Natural killer cell (primary cell): Measurements from ENCODE around the gene AMOTL2. TPM values are rescaled to one million over a fixed set of nuclear protein-coding genes. Genes with fewer than 3 reads are reported as not detected.

Experiments
- ATAC-seq, 3 donors: fragments of 150-1000 bp in 2 of 3; fragments of 200-7000 bp in 1 of 3; cut with Tn5 transposase; 1 replicate in 1 of 3; 2 replicates in 2 of 3; pipeline ENCODE4 v1.10.0; 2021; ENCODE audit warnings: mild to moderate bottlenecking in 2 of 3, moderate library complexity in 2 of 3
- DNase-seq, 2 donors: peaks; one replicate each; pipeline versions ENCODE4 v3.0.0 to v3.0.0-alpha.2; 2013 to 2021; ENCODE audit warnings: mixed read lengths in 1 of 2
- H3K27ac ChIP-seq: one replicate; pipeline ENCODE4 v1.5.1; 2013; ENCODE audit warnings: mild to moderate bottlenecking, low read length
- H3K27me3 ChIP-seq: one replicate; pipeline ENCODE4 v1.6.1; 2013; ENCODE audit warnings: low read length; ENCODE audit not compliant: control insufficient read depth, insufficient read depth
- H3K36me3 ChIP-seq: one replicate; pipeline ENCODE4 v1.6.1; 2013; ENCODE audit warnings: low read length; ENCODE audit not compliant: control insufficient read depth, insufficient read depth
- H3K4me1 ChIP-seq: one replicate; pipeline ENCODE4 v1.6.1; 2013; ENCODE audit warnings: low read length; ENCODE audit not compliant: control insufficient read depth, insufficient read depth
- H3K4me3 ChIP-seq: one replicate; pipeline ENCODE4 v1.5.1; 2013; ENCODE audit warnings: low read length
- H3K9me3 ChIP-seq: one replicate; pipeline ENCODE4 v1.6.1; 2013; ENCODE audit warnings: low read length; ENCODE audit not compliant: control insufficient read depth, insufficient read depth
- H3K27ac Mint-ChIP-seq, 2 donors: one replicate each; pipeline ENCODE4 v1.8.0; 2022; ENCODE audit warnings: mild to moderate bottlenecking in 2 of 2, mixed read lengths in 2 of 2, moderate library complexity in 1 of 2
- H3K27me3 Mint-ChIP-seq, 2 donors: one replicate each; pipeline ENCODE4 v1.8.0; 2022; ENCODE audit warnings: low read depth in 2 of 2, mixed read lengths in 2 of 2
- H3K36me3 Mint-ChIP-seq: one replicate; pipeline ENCODE4 v1.8.0; 2022; ENCODE audit warnings: mixed read lengths
- H3K4me1 Mint-ChIP-seq, 2 donors: one replicate each; pipeline ENCODE4 v1.8.0; 2022; ENCODE audit warnings: mixed read lengths in 2 of 2
- H3K4me3 Mint-ChIP-seq: one replicate; pipeline ENCODE4 v1.8.0; 2022; ENCODE audit warnings: mild to moderate bottlenecking, moderate library complexity, mixed read lengths
- H3K9me3 Mint-ChIP-seq, 2 donors: one replicate each; pipeline ENCODE4 v1.8.0; 2022; ENCODE audit warnings: mixed read lengths in 2 of 2
- WGBS: methylation state at CpG from one replicate; pipeline ENCODE4 v1.1.7; 2013; ENCODE audit warnings: missing lambda C conversion rate; ENCODE audit not compliant: insufficient coverage; 5-methylcytosine and 5-hydroxymethylcytosine counted together
- intact Hi-C: fragments of 100-400 bp; cut with micrococcal nuclease; formaldehyde crosslinking; loops from one replicate; pipeline ENCODE4 v1.14.2; 2022
- total RNA-seq, 4 donors: library from RNA; stranded (reverse); fragments of 120-200 nt in 1 of 4; gene quantifications; one replicate each; pipeline versions ENCODE4 v1.2.3 to v1.2.4, GENCODE V29; 2013 to 2022
- TF ChIP-seq, protein P1 (sequence below): fragments of 200-600 bp; IDR thresholded peaks from one replicate; pipeline ENCODE4 v1.8.0; 2022; ENCODE audit warnings: antibody characterized with exemption

AMOTL2 gene
- not detected for total RNA-seq
- total RNA-seq (2013), result 0.07 TPM

DNA sequence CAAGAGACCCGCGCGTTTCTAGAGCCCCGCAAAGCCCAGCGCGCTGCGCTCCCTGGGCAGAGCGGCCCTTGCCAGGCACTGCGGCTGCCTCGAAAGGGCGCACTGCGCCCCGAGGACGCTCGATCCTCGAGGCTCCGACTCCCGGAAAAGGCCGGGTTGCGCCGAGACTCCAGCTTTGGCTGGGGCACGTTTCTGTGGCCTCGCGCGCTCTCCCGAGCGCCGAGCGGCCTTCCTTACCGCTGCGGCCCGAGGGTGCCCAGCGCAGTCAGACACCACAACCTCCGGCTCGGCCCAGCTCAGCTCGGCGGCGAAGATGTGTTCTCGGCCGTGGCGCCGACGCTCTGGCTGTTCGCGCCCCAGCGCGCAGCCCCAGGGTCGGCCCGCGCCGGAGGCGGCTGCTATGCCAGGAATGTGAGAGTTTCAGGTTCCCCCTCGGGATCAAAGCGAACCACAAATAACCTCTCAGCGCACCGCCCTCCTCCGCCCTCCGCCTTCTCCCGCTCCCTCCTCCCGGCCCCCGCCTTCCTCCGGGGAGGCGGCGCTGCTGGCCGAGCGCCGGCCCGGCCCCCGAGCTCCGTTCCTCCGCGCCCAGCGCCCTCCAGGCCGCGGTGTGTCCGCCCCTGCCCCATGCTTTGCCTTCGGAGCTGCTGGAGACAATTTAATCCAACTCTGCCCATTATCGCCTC lies at the start of gene AMOTL2:
Gene AMOTL2, minus strand, starts transcription at position 343 of the 686 bp plus-strand sequence. CDS start 3,014 bp downstream, outside the sequence.
- Histone ChIP-seq H3K4me1 (peaks cover 17% of the 10 kb centered on the region), H3K4me3 (no peak within 1 kb of the TSS), H3K9me3 (no peaks in the 10 kb centered on the region), H3K27ac (no peak within 1 kb of the TSS), H3K36me3 (no peaks in the 10 kb centered on the region), H3K27me3 (peaks cover 6% of the 10 kb centered on the region)
- DNase-seq, result peak in 1 of 2 donors; percentile 24
- Mint-ChIP-seq H3K9me3 (no peaks in the 10 kb centered on the region), H3K36me3 (no peaks in the 10 kb centered on the region), H3K27ac (no peak within 1 kb of the TSS), H3K27me3 (peaks cover 27 to 42% of the 10 kb centered on the region in 2 donors), H3K4me1 (peaks cover 0 to 12% of the 10 kb centered on the region in 2 donors), H3K4me3 (peak within 1 kb of the TSS; percentile 85)
- intact Hi-C loops, result no loop called here
- TF ChIP-seq, protein P1, sequence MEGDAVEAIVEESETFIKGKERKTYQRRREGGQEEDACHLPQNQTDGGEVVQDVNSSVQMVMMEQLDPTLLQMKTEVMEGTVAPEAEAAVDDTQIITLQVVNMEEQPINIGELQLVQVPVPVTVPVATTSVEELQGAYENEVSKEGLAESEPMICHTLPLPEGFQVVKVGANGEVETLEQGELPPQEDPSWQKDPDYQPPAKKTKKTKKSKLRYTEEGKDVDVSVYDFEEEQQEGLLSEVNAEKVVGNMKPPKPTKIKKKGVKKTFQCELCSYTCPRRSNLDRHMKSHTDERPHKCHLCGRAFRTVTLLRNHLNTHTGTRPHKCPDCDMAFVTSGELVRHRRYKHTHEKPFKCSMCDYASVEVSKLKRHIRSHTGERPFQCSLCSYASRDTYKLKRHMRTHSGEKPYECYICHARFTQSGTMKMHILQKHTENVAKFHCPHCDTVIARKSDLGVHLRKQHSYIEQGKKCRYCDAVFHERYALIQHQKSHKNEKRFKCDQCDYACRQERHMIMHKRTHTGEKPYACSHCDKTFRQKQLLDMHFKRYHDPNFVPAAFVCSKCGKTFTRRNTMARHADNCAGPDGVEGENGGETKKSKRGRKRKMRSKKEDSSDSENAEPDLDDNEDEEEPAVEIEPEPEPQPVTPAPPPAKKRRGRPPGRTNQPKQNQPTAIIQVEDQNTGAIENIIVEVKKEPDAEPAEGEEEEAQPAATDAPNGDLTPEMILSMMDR, result no peak
- ATAC-seq, result peak in 2 of 3 donors; percentile 24 to 53
- under 1% methylated on average over 78 of the region's 78 CpGs for WGBS

DNA sequence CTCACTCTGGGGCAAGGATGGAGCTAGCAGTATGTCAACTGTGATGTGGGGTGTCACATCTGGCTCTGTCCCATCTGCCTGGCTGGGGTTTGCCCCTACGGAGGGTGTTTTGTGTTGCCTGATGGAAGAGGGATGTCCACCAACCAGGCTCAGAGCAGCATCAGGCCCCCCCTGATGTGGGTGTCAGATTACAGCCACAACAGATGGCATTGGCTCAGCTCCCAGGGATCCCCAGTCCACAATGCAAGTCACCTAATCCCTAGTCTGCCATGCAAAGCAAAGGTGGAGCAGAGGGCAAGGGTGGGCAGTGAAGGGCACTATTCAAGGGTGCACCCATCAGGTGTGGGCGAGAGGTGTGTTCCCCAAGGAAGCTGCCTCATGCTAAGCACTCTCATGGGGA lies 48.9 kb upstream of the AMOTL2 start:
- DNase-seq (no peak), ATAC-seq (no peak)
- Histone ChIP-seq H3K36me3 (no peaks in the 10 kb centered on the region), H3K27ac (no peak overlapping the region), H3K4me1 (no peaks in the 10 kb centered on the region), H3K27me3 (no peaks in the 10 kb centered on the region), H3K9me3 (no peaks in the 10 kb centered on the region), H3K4me3 (no peak overlapping the region)
- H3K27me3 Mint-ChIP-seq, result peaks cover 2% of the 10 kb centered on the region in 2 donors
- no peak overlapping the region for H3K27ac Mint-ChIP-seq
- H3K4me3 Mint-ChIP-seq, result no peak overlapping the region
- 38% methylated on average over 2 of the region's 2 CpGs for WGBS
- H3K9me3 Mint-ChIP-seq, result no peaks in the 10 kb centered on the region
- intact Hi-C loops, result no loop called here
- H3K36me3 Mint-ChIP-seq, result no peaks in the 10 kb centered on the region
- TF ChIP-seq, protein P1, result no peak
- no peaks in the 10 kb centered on the region for H3K4me1 Mint-ChIP-seq

DNA sequence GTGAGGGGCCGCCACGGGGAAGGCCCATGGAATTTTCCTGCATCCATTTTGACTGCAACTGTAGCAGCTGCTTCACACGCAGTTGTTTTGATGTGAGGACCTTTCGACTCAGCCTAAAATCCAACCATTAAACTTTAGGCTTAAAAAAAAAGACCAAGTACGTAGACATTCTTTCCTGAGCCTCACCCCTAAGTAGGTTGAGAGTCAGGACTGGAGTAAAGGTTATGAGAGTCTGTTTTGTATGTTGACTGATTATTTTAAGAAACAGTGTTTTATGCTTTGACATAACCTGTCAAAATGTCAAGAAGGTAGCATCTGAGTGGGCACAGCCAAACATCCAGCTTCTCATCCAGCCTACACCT lies 45.7 kb upstream of the AMOTL2 start:
- Histone ChIP-seq H3K4me1 (no peaks in the 10 kb centered on the region), H3K9me3 (no peaks in the 10 kb centered on the region), H3K36me3 (no peaks in the 10 kb centered on the region), H3K4me3 (no peak overlapping the region), H3K27ac (no peak overlapping the region), H3K27me3 (no peaks in the 10 kb centered on the region)
- no peak for ATAC-seq
- Mint-ChIP-seq H3K4me1 (no peaks in the 10 kb centered on the region), H3K27ac (no peak overlapping the region), H3K27me3 (peaks cover 0 to 2% of the 10 kb centered on the region in 2 donors), H3K36me3 (no peaks in the 10 kb centered on the region), H3K9me3 (no peaks in the 10 kb centered on the region), H3K4me3 (no peak overlapping the region)
- DNase-seq, result no peak
- 95% methylated on average over 5 of the region's 5 CpGs for WGBS
- intact Hi-C loops, result no loop called here
- TF ChIP-seq, protein P1, result no peak
